Astrocyte of the spinal cord (primary cell): ENCODE data around the gene SMAD5.

Experiments
- DNase-seq: peaks from one replicate; pipeline ENCODE4 v3.0.0; 2011; ENCODE audit warnings: low read depth, low spot score
- H3K4me3 ChIP-seq: 2 replicates; pipeline ENCODE4 v1.5.1; 2011; ENCODE audit warnings: low read depth, mild to moderate bottlenecking, low read length, moderate library complexity
- CTCF ChIP-seq: IDR thresholded peaks from 2 replicates; pipeline ENCODE4 v1.5.1; 2012; ENCODE audit warnings: low read depth, mild to moderate bottlenecking, low read length, inconsistent platforms
- in situ Hi-C: cut with HindIII; loops from 2 replicates; pipeline ENCODE4 v1.10.0; 2017; ENCODE audit warnings: low sequenced_read_pairs

Gene SMAD5

DNA sequence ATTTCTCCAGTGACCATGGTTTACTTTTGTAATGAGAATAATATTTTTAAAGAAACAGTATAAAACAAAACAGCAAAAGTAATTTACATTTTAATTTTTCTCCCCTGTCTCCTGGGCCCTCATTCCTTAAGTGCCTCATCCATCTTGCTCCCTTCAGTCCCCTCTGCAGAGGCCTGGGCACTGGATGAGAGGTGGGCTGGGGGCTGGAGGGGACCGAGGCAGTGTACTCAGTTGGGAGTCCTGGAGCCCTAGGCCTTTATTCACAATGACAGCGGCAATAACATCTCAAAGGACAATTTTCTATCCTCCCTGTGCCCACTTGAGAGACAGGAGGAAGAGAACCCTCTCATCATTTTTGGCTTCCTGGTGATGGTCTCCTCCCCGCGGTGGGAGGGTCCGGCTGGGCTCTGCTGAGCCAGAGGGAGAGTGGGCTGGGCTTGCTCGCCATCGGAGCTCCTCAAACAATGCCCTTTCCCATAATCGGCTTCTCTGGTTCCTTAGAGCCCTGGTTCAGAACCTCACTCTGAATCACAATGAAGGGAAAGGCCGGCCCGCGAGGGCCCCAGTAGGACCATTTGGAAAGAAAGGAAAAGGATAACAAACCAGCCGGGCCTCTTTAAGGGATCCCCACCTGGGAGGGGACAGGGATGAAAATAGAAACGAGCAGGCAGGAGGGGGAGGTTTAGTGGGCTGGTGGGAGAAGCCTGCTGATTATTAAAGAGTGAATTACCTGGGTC is 70.0 kb downstream of the SMAD5 start:
- DNase-seq: no peak
- TF ChIP-seq CTCF: no peak
- H3K4me3 ChIP-seq: no peak overlapping the region
- in situ Hi-C loops: no loop called here

DNA sequence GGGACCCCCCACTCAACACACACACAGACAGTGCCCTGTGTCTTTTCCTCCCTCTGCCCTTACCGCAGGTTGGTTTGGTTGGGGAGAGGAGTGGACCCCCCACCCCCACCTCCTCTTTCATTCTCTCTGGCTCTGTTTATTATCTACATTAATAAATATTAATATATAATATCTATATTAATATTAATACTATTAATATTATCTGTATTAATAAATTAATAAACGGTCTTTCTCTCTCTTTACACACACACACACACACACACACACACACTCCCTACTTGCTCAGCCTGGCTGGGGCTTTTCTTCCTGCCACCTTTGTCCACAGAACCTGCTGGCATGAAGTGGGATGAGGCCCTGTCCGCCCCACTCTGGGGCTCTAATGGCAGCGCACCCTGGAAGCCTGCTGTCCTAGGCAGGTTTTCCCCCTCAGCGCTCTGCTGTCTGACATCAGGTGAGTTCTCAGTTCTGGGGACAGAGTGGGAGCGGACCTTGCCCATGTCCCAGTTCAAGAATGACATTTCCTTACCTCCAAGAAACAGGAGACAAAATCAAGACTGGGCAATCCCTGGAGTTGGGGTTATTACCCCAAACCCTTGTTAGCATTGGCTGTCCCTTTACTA is 70.8 kb downstream of the SMAD5 start:
- DNase-seq: no peak
- in situ Hi-C loops: no loop called here
- H3K4me3 ChIP-seq: no peak overlapping the region
- no peak for TF ChIP-seq CTCF

DNA sequence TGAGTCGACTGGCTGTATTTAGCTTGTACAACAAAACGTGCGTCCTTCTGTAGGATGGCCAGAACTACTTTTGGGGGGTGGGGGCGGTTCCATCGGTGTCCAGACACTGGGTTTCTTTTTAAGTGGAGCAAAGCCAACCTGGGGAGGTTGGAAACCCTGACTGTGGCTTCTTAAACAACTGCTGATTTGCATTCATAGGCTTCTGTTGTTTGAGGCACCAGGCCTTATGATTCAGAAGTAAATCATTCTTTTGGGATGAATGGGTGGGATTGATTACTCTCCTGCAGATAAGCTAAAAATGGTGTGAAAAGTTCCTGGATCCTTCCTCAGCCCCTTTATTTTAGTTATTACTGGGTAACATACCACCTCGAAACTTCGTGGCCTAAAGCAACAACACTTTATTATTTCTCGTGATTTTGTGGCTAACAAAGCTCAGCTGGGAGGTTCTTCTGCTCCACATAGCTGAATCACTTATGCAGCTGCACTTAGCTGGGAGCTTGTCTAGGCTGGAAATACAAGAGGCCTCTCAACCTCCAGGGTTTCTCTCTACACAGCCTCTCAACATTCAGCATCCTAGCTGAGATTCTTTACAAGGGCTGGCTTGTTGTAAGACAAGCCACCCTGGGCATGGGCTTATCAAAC is 72.5 kb downstream of the SMAD5 start:
- in situ Hi-C loops: no loop called here
- no peak overlapping the region for H3K4me3 ChIP-seq
- no peak for DNase-seq
- no peak for TF ChIP-seq CTCF

GRCh38 chr5:136205941-136206340 is 73.3 kb downstream of the SMAD5 start:
- no peak for TF ChIP-seq CTCF
- no peak overlapping the region for H3K4me3 ChIP-seq
- in situ Hi-C loops: no loop called here

GRCh38 chr5:136206361-136206760 is 73.7 kb downstream of the SMAD5 start:
- no peak for TF ChIP-seq CTCF

More at GRCh38 chr5:136205941-136206340, 73.3 kb downstream of the SMAD5 start:
- no peak for DNase-seq

GRCh38 chr5:136207631-136208030 is 75.0 kb downstream of the SMAD5 start:
- no peak for TF ChIP-seq CTCF
- H3K4me3 ChIP-seq: no peak overlapping the region
- in situ Hi-C loops: no loop called here
- DNase-seq: no peak

More at GRCh38 chr5:136206361-136206760, 73.7 kb downstream of the SMAD5 start:
- in situ Hi-C loops: no loop called here
- H3K4me3 ChIP-seq: no peak overlapping the region
- DNase-seq: no peak
